Measurements from ENCODE around the gene LMAN2L.

Gene LMAN2L

DNA sequence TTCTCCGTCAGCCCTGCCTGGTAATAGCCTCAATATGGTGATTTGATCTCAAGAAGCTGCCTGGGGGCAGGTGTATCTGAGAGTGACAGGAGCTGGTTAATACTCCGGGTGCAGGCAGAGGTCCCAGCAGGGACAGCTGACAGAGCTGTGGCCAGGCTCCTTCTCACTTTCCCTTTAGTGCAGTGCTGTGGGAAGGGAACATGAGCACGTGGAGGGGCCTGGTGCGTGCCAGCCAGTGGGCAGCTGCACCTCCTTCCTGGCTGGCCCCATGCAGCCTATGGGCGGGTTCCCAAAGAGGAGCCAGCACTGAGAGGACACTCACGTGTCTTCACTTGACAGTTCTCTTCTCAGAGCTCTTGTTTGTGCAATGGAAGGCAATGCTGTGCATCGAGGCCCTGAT, 29.9 kb upstream of the LMAN2L start:
- Histone ChIP-seq H3K36me3 (ENCODE audit: control insufficient read depth, insufficient read depth, low read length) (no peaks in the 10 kb centered on the region), H3K9ac (ENCODE audit: low read depth, low read length) (no peak overlapping the region), H3K4me1 (ENCODE audit: control insufficient read depth, insufficient read depth, low read length) (peaks cover 5% of the 10 kb centered on the region), H3K27me3 (ENCODE audit: control insufficient read depth, insufficient read depth, low read length) (no peaks in the 10 kb centered on the region), H3K9me3 (ENCODE audit: control insufficient read depth, insufficient read depth, low read length) (no peaks in the 10 kb centered on the region), H3K4me3 (ENCODE audit: low read depth, low read length) (no peak overlapping the region)

DNA sequence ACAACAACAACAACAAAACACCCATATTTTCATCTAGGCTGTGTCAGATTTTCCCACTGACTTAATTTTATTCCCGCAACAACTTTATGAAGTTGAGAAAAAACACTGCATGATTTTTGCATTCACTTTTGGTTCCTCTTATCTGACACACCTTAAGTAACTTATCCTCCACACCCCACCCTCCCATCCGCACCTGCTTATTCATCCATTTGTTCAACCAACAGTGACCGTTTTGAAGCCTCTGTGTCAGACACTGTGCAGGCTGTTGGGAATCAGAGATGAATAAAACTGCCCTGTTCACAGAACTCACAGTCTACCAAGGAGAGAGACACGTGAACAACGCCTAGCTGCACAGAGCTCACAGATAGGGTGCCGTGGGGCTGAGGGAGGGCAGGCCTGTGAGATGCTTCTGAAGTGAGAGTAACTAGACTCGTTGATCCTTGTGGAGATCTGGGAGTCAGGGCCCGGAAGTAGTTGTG, 28.3 kb upstream of the LMAN2L start:
- Histone ChIP-seq H3K4me3 (ENCODE audit: low read depth, low read length) (no peak overlapping the region), H3K36me3 (ENCODE audit: control insufficient read depth, insufficient read depth, low read length) (no peaks in the 10 kb centered on the region), H3K9ac (ENCODE audit: low read depth, low read length) (peak overlapping the region; percentile 12), H3K9me3 (ENCODE audit: control insufficient read depth, insufficient read depth, low read length) (no peaks in the 10 kb centered on the region), H3K27me3 (ENCODE audit: control insufficient read depth, insufficient read depth, low read length) (no peaks in the 10 kb centered on the region), H3K4me1 (ENCODE audit: control insufficient read depth, insufficient read depth, low read length) (peaks cover 10% of the 10 kb centered on the region)

DNA sequence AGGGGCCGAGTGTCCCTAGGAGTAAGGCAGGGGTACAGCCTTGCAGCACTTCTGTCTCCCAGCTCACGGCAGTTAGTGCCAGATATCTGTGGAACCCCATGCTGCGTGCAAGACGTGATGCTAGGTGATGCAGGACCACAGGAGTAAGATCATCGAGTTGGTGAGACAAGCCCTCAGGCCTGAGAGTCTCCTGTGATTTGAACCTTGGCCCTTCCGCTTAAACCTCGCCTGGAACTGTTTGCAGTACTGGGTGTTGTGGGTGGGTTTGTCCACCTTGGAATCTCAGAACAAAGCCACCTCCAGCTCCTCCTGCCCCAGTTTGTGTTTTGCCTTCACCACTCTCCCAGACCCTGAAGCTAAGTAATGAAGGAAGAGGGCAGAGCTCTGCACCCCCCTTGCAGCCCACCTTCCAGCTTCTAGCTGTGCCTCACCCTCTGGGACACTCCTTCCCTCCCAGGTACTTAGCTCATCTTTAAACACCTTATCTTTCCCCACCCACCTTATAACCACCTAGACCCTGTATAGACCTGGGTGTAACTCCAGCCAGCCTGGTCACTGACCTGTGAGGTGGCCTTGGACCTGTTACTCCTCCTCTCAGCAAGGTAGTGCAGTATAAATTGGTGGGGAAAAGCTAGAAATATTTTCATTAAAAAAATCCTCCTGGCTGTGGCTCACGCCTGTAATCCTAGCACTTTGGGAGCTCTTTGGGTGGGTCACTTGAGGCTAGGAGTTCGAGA, 27.4 kb upstream of the LMAN2L start:
- H3K36me3 ChIP-seq (ENCODE audit: control insufficient read depth, insufficient read depth, low read length), result no peaks in the 10 kb centered on the region
- H3K9me3 ChIP-seq (ENCODE audit: control insufficient read depth, insufficient read depth, low read length), result no peaks in the 10 kb centered on the region
- no peaks in the 10 kb centered on the region for H3K27me3 ChIP-seq (ENCODE audit: control insufficient read depth, insufficient read depth, low read length)
- no peak overlapping the region for H3K9ac ChIP-seq (ENCODE audit: low read depth, low read length)
- peaks cover 12% of the 10 kb centered on the region for H3K4me1 ChIP-seq (ENCODE audit: control insufficient read depth, insufficient read depth, low read length)
- no peak overlapping the region for H3K4me3 ChIP-seq (ENCODE audit: low read depth, low read length)

DNA sequence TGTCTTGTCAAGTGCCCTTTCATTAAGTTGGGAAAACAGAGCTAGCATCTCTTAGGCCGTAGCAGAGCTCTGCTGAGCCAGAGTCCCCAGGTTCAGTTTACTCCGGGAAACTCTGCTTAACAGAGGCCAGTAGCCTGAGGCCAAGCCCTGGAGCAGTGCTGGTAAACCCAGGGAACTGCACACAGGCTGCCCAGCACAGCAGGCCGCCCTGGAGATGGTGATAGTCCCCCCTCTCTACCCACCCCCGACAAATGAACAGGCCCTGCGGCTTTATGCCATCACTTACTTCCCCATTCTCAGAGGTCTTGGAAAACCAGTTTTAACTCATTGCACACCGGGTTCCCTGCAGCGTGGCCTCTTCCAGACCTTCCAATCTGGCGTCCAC, 24.4 kb upstream of the LMAN2L start:
- H3K4me3 ChIP-seq (ENCODE audit: low read depth, low read length), result peak overlapping the region; percentile 83
- H3K9ac ChIP-seq (ENCODE audit: low read depth, low read length), result peak overlapping the region; percentile 61
- H3K4me1 ChIP-seq (ENCODE audit: control insufficient read depth, insufficient read depth, low read length), result peaks cover 12% of the 10 kb centered on the region
- H3K36me3 ChIP-seq (ENCODE audit: control insufficient read depth, insufficient read depth, low read length), result no peaks in the 10 kb centered on the region
- H3K27me3 ChIP-seq (ENCODE audit: control insufficient read depth, insufficient read depth, low read length), result peaks cover 3% of the 10 kb centered on the region
- no peaks in the 10 kb centered on the region for H3K9me3 ChIP-seq (ENCODE audit: control insufficient read depth, insufficient read depth, low read length)

DNA sequence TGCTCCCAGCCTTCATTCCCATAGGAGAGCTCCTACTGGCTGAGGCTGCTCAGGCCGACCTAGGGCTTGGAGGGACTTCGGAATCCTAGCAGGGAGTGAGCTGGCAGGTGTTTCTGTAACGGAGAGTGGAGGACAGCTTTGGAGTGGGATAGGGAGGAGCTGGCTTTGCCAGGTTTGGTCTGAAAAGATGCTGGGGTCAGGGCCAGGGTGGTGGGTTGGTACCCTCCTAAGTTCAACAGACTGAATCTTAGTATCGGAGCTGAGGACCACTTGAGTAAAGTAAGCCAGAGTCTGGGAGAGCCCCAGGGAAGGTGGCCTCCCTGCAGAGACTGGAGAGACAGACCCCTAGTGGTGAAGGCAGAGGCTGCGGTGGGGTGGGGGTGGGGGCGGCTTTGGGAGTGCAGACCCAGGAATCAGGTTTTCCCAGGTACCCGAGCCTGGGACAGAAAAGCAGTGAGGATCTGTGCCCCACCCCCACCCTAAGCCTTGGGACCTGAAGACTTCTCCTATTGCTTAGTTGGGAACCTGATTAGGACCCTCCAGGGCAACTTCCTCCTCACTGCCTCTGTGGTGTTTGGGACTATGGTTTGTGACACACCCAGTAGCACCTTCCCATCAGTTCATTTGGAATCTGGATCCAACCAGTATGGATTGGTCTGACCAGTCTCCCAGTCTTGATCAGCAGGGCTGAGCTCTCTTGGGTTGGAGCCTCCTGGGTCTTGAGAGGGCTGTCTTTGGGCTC, 23.8 kb upstream of the LMAN2L start:
- Histone ChIP-seq H3K4me3 (ENCODE audit: low read depth, low read length) (peak overlapping the region; percentile 83), H3K27me3 (ENCODE audit: control insufficient read depth, insufficient read depth, low read length) (peaks cover 3% of the 10 kb centered on the region), H3K4me1 (ENCODE audit: control insufficient read depth, insufficient read depth, low read length) (peaks cover 12% of the 10 kb centered on the region), H3K9ac (ENCODE audit: low read depth, low read length) (peak overlapping the region; percentile 61), H3K36me3 (ENCODE audit: control insufficient read depth, insufficient read depth, low read length) (no peaks in the 10 kb centered on the region), H3K9me3 (ENCODE audit: control insufficient read depth, insufficient read depth, low read length) (no peaks in the 10 kb centered on the region)

DNA sequence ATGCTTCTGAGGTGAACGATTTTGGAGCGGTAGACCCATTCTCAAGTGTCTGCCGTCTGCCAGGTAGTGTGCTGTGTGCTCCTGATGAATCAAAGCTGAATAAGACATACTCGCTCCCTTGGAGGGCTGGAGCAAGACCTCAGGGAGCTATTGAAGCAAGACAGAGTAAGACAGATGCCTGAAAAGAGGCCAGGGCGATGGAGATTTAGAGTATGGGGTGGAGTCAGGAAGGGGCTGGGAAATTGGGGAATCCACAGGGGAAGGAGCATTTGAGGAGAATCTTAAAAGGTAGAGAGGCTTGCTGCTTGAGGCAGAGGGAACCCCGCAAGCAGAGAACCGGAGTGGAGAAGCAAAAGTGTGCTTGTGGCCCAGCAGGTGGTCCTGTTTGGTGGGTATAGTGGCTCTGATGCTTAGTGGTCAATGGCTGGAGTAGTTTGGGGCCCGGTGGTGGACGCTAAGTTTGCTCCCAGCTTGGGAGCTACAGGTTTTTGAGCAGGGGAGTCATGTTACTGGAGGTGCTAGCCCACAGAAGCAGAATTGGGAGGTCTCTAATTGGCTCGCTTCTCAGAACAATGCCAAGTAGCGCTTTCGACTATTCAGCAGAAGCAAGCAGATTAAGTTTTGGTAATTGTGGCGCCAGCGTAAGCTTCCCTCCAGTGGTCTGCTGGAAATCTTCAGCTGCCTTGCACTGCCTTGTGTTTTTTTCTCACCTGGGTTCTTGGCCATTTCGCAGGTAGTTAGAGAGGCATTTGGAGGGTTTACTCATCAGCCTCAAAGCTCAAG, 22.9 kb upstream of the LMAN2L start:
- Histone ChIP-seq H3K4me3 (ENCODE audit: low read depth, low read length) (peak overlapping the region; percentile 83), H3K4me1 (ENCODE audit: control insufficient read depth, insufficient read depth, low read length) (peaks cover 12% of the 10 kb centered on the region), H3K9me3 (ENCODE audit: control insufficient read depth, insufficient read depth, low read length) (no peaks in the 10 kb centered on the region), H3K36me3 (ENCODE audit: control insufficient read depth, insufficient read depth, low read length) (no peaks in the 10 kb centered on the region), H3K9ac (ENCODE audit: low read depth, low read length) (no peak overlapping the region), H3K27me3 (ENCODE audit: control insufficient read depth, insufficient read depth, low read length) (peaks cover 3% of the 10 kb centered on the region)

DNA sequence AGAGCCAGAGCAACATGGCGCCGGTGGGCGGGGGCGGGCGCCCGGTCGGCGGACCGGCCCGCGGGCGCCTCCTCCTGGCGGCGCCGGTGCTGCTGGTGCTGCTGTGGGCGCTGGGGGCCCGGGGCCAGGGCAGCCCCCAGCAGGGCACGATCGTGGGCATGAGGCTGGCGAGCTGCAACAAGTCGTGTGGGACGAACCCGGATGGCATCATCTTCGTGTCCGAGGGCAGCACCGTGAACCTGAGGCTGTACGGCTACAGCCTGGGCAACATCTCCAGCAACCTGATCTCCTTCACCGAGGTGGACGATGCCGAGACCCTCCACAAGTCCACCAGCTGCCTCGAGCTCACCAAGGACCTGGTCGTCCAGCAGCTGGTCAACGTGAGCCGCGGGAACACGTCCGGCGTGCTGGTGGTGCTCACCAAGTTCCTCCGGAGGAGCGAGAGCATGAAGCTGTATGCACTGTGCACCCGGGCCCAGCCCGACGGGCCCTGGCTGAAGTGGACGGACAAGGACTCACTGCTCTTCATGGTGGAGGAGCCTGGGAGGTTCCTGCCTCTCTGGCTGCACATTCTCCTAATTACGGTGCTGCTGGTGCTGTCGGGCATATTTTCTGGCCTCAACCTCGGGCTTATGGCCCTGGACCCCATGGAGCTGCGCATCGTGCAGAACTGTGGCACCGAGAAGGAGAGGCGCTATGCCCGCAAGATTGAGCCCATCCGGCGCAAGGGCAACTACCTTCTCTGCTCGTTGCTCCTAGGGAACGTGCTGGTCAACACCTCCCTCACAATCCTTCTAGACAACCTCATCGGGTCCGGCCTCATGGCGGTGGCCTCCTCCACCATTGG, 21.3 kb upstream of the LMAN2L start:
- peak overlapping the region; percentile 83 for H3K4me3 ChIP-seq (ENCODE audit: low read depth, low read length)
- peaks cover 3% of the 10 kb centered on the region for H3K27me3 ChIP-seq (ENCODE audit: control insufficient read depth, insufficient read depth, low read length)
- H3K4me1 ChIP-seq (ENCODE audit: control insufficient read depth, insufficient read depth, low read length), result peaks cover 12% of the 10 kb centered on the region
- H3K36me3 ChIP-seq (ENCODE audit: control insufficient read depth, insufficient read depth, low read length), result no peaks in the 10 kb centered on the region
- peak overlapping the region; percentile 16 for H3K9ac ChIP-seq (ENCODE audit: low read depth, low read length)
- no peaks in the 10 kb centered on the region for H3K9me3 ChIP-seq (ENCODE audit: control insufficient read depth, insufficient read depth, low read length)

DNA sequence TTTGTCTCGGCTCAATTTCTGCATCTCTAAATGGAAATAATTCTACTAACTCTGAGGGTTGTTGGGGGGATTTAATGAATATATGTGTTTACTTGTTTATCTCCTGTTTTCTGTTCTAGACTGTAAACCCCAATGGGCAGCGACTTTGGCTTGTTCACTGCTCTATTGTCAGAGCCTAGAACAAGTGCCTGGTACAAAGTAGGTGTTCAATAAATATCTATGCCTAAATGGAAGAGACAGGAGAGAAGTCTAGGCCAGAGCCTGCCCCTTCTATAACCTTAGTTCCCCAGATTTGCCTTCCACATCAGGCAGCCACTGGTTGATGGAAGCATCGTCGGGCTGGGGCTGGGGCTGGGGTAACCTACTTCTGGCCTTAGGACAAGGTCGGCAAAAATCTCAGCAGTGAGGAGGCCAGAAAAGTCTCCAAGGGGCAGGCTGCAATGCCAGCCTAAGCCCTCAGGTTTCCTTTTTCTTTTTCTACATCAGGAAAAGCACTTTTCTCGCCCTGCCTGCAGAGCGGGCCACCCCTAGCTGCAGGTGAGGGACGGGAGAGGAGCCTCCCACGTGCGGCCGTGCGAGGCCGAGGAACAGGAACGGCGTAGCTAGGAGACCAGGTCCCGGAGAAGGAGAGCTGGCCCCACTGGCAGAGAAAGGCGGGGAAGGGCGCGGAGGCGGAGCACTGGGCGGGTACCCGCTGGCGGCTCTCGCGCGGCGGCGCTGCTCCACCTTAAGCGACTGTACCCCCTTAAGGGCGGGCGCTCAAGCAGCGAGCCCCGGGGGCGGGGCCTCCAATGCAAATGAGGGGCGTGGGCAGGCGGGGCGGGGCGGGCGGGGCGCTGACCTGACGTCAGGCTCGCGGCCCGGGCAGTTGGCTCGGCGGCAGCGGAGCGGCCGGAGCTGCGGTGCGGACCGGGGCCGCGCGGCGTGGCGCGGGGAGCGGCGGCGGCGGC, 20.4 kb upstream of the LMAN2L start, which contains the start of gene CNNM4:
Gene CNNM4 (plus strand): TSS at position 867 of the 950 bp plus-strand sequence. CDS start 98 bp downstream, outside the sequence.
- Histone ChIP-seq H3K9ac (ENCODE audit: low read depth, low read length) (peak within 1 kb of the TSS; percentile 56), H3K27me3 (ENCODE audit: control insufficient read depth, insufficient read depth, low read length) (peaks cover 3% of the 10 kb centered on the region), H3K9me3 (ENCODE audit: control insufficient read depth, insufficient read depth, low read length) (no peaks in the 10 kb centered on the region), H3K4me3 (ENCODE audit: low read depth, low read length) (peak within 1 kb of the TSS; percentile 83), H3K36me3 (ENCODE audit: control insufficient read depth, insufficient read depth, low read length) (no peaks in the 10 kb centered on the region), H3K4me1 (ENCODE audit: control insufficient read depth, insufficient read depth, low read length) (peaks cover 12% of the 10 kb centered on the region)

DNA sequence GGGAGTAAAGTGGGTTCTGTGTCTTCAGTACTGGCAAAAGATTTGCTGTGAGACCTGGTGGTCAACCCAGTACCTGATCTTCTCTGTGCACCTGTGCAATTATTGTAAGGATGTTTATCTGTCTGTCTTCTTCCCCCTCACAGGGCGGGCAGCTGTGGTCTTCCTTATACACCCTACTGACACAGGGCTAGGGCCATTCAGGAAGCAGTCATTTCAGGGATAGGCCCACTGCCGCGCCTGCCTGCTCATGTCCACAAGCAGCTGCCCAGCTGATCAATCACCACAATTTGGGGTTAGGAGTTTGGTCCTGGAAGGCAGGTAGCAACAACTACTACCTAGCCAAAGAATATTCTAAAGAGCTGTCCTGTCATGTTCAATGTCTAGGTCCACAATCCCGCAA, 19.7 kb upstream of the LMAN2L start:
- Histone ChIP-seq H3K4me3 (ENCODE audit: low read depth, low read length) (no peak overlapping the region), H3K9me3 (ENCODE audit: control insufficient read depth, insufficient read depth, low read length) (no peaks in the 10 kb centered on the region), H3K36me3 (ENCODE audit: control insufficient read depth, insufficient read depth, low read length) (no peaks in the 10 kb centered on the region), H3K4me1 (ENCODE audit: control insufficient read depth, insufficient read depth, low read length) (peaks cover 12% of the 10 kb centered on the region), H3K9ac (ENCODE audit: low read depth, low read length) (no peak overlapping the region), H3K27me3 (ENCODE audit: control insufficient read depth, insufficient read depth, low read length) (peaks cover 3% of the 10 kb centered on the region)

DNA sequence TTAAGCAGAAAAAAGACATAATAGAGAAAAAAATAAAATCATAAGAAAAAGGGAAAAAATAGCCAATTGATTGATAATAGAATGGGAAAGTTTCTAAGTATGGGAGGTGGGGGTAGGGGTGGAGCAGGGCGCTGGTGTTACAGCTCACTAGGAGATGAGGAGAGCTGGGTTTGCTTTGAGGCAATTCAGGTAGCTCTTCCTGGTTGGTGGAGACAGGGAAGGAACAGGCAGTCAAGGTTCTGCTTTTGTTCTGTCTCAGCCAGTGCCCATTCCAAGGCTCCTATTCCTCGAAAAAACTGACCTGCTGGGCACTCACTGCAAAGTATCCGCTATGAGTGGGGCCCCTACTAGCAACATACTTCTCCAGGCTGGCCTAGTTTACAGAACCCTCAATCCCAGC, 19.1 kb upstream of the LMAN2L start:
- Histone ChIP-seq H3K4me3 (ENCODE audit: low read depth, low read length) (no peak overlapping the region), H3K4me1 (ENCODE audit: control insufficient read depth, insufficient read depth, low read length) (peaks cover 10% of the 10 kb centered on the region), H3K27me3 (ENCODE audit: control insufficient read depth, insufficient read depth, low read length) (peaks cover 3% of the 10 kb centered on the region)

More for the DNA sequence above, 19.1 kb upstream of the LMAN2L start:
- Histone ChIP-seq H3K9ac (ENCODE audit: low read depth, low read length) (no peak overlapping the region), H3K9me3 (ENCODE audit: control insufficient read depth, insufficient read depth, low read length) (no peaks in the 10 kb centered on the region), H3K36me3 (ENCODE audit: control insufficient read depth, insufficient read depth, low read length) (no peaks in the 10 kb centered on the region)

Measured in iPS-15b (cell line).